SU-DHL-6 (cell line): ENCODE data around the gene TIMM44.

ENCODE experiments used
- H2AFZ ChIP-seq: fragments of 200-600 bp; sonication (generic); 2 replicates; pipeline ENCODE4 v1.6.1; 2014; ENCODE audit warnings: low read depth, mild to moderate bottlenecking, moderate library complexity, mixed read lengths, antibody characterized with exemption, low read length; ENCODE audit not compliant: severe bottlenecking
- H3F3A ChIP-seq: fragments of 200-600 bp; shearing (Covaris generic); 2 replicates; pipeline ENCODE4 v1.6.0; 2016; ENCODE audit warnings: antibody characterized with exemption, mild to moderate bottlenecking; ENCODE audit not compliant: insufficient read depth
- H3K27ac ChIP-seq: fragments of 200-600 bp; sonication (generic); 2 replicates; pipeline ENCODE4 v1.5.1; 2016; ENCODE audit warnings: low read depth, mild to moderate bottlenecking, low read length, moderate library complexity, mixed read lengths
- H3K27me3 ChIP-seq: fragments of 200-600 bp; sonication (generic), shearing (Covaris generic); 2 replicates; pipeline ENCODE4 v1.6.0; 2014; ENCODE audit warnings: mild to moderate bottlenecking, low read length
- H3K36me3 ChIP-seq: fragments of 200-600 bp; sonication (generic); 2 replicates; pipeline ENCODE4 v1.6.1; 2014; ENCODE audit warnings: mild to moderate bottlenecking, low read length, mixed read lengths
- H3K4me2 ChIP-seq: fragments of 300-600, 200-600 bp; shearing (Covaris generic), sonication (generic); 2 replicates; pipeline ENCODE4 v1.6.0; 2014; ENCODE audit warnings: low read length, low read depth, mild to moderate bottlenecking; ENCODE audit not compliant: poor library complexity, severe bottlenecking
- H3K4me3 ChIP-seq: fragments of 200-600 bp; sonication (generic); 2 replicates; pipeline ENCODE4 v1.5.1; 2014; ENCODE audit warnings: antibody characterized with exemption, low read length, mild to moderate bottlenecking, mixed read lengths; ENCODE audit not compliant: insufficient read depth, poor library complexity, severe bottlenecking
- H3K79me2 ChIP-seq: fragments of 200-600 bp; sonication (generic); 2 replicates; pipeline ENCODE4 v1.6.1; 2014; ENCODE audit warnings: mild to moderate bottlenecking, low read length, moderate library complexity; ENCODE audit not compliant: insufficient read depth
- H3K9ac ChIP-seq: fragments of 200-600 bp; sonication (generic); 2 replicates; pipeline ENCODE4 v1.7.0; 2014; ENCODE audit warnings: mild to moderate bottlenecking, low read length
- H3K9me2 ChIP-seq: fragments of 200-600 bp; sonication (generic); replicated peaks from 2 replicates; pipeline ENCODE4 v1.6.1; 2014; ENCODE audit warnings: low read length; ENCODE audit not compliant: insufficient read depth
- H3K9me3 ChIP-seq: fragments of 200-600 bp; sonication (generic); 2 replicates; pipeline ENCODE4 v1.6.1; 2014; ENCODE audit warnings: low read length, mixed read lengths; ENCODE audit not compliant: insufficient read depth
- H4K20me1 ChIP-seq: fragments of 200-600 bp; sonication (generic); 2 replicates; pipeline ENCODE4 v1.6.1; 2014; ENCODE audit warnings: low read depth, mild to moderate bottlenecking, antibody characterized with exemption, low read length, moderate library complexity, mixed read lengths
- EZH2phosphoT487 ChIP-seq: fragments of 200-600 bp; sonication (generic), shearing (Covaris generic); conservative IDR thresholded peaks from 2 replicates; pipeline ENCODE4 v1.6.1; 2018; ENCODE audit warnings: mild to moderate bottlenecking, antibody characterized with exemption, low read length, moderate library complexity, mixed read lengths
- TF ChIP-seq, protein P1 (sequence below): fragments of 200-600 bp; sonication (generic); IDR thresholded peaks from one replicate; pipeline ENCODE4 v1.5.1; 2017; ENCODE audit warnings: antibody characterized with exemption, mild to moderate bottlenecking, low read length, moderate library complexity; ENCODE audit not compliant: insufficient read depth, poor library complexity, severe bottlenecking

Gene TIMM44

GRCh38 chr19:7899751-7900378 is 43.6 kb downstream of the TIMM44 start:
- Histone ChIP-seq H3K36me3 (no peaks in the 10 kb centered on the region), H3K9me2 (no peaks in the 10 kb centered on the region), H3K9ac (no peak overlapping the region), H3K4me2 (no peak overlapping the region), H4K20me1 (no peaks in the 10 kb centered on the region), H3K27ac (no peak overlapping the region), H3F3A (no peaks in the 10 kb centered on the region), H3K79me2 (peaks cover 8% of the 10 kb centered on the region), H3K27me3 (no peaks in the 10 kb centered on the region), H2AFZ (no peak overlapping the region), H3K4me3 (no peak overlapping the region), H3K9me3 (no peaks in the 10 kb centered on the region)
- no peak for TF ChIP-seq EZH2phosphoT487
- TF ChIP-seq, protein P1, sequence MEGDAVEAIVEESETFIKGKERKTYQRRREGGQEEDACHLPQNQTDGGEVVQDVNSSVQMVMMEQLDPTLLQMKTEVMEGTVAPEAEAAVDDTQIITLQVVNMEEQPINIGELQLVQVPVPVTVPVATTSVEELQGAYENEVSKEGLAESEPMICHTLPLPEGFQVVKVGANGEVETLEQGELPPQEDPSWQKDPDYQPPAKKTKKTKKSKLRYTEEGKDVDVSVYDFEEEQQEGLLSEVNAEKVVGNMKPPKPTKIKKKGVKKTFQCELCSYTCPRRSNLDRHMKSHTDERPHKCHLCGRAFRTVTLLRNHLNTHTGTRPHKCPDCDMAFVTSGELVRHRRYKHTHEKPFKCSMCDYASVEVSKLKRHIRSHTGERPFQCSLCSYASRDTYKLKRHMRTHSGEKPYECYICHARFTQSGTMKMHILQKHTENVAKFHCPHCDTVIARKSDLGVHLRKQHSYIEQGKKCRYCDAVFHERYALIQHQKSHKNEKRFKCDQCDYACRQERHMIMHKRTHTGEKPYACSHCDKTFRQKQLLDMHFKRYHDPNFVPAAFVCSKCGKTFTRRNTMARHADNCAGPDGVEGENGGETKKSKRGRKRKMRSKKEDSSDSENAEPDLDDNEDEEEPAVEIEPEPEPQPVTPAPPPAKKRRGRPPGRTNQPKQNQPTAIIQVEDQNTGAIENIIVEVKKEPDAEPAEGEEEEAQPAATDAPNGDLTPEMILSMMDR: no peak

- Histone ChIP-seq H3K9me3 (no peaks in the 10 kb centered on the region), H3F3A (no peaks in the 10 kb centered on the region), H2AFZ (no peak overlapping the region), H3K27me3 (no peaks in the 10 kb centered on the region), H3K4me3 (no peak overlapping the region), H3K9ac (no peak overlapping the region), H3K4me2 (no peak overlapping the region), H3K36me3 (no peaks in the 10 kb centered on the region), H3K27ac (no peak overlapping the region), H3K79me2 (no peaks in the 10 kb centered on the region), H3K9me2 (no peaks in the 10 kb centered on the region), H4K20me1 (no peaks in the 10 kb centered on the region)
- no peak for TF ChIP-seq EZH2phosphoT487
- TF ChIP-seq, protein P1: no peak
Observed at GRCh38 chr19:7898967-7899366, 44.5 kb downstream of the TIMM44 start.

GRCh38 chr19:7897292-7897691 is 46.2 kb downstream of the TIMM44 start:
- Histone ChIP-seq H4K20me1 (no peaks in the 10 kb centered on the region), H3K27ac (no peak overlapping the region), H3K27me3 (no peaks in the 10 kb centered on the region), H3F3A (no peaks in the 10 kb centered on the region), H3K4me2 (no peak overlapping the region), H3K9me2 (no peaks in the 10 kb centered on the region), H2AFZ (no peak overlapping the region), H3K79me2 (no peaks in the 10 kb centered on the region), H3K36me3 (no peaks in the 10 kb centered on the region), H3K4me3 (no peak overlapping the region), H3K9me3 (no peaks in the 10 kb centered on the region), H3K9ac (no peak overlapping the region)
- no peak for TF ChIP-seq EZH2phosphoT487
- TF ChIP-seq, protein P1: no peak

- no peak overlapping the region for H3K9ac ChIP-seq
- no peaks in the 10 kb centered on the region for H3K27me3 ChIP-seq
- no peak overlapping the region for H3K27ac ChIP-seq
- H3K9me2 ChIP-seq: no peaks in the 10 kb centered on the region
- no peak overlapping the region for H3K4me3 ChIP-seq
- no peaks in the 10 kb centered on the region for H3F3A ChIP-seq
- no peak overlapping the region for H2AFZ ChIP-seq
- H3K4me2 ChIP-seq: no peak overlapping the region
- TF ChIP-seq EZH2phosphoT487: no peak
- TF ChIP-seq, protein P1: no peak
- H3K9me3 ChIP-seq: no peaks in the 10 kb centered on the region
- no peaks in the 10 kb centered on the region for H3K79me2 ChIP-seq
- no peaks in the 10 kb centered on the region for H3K36me3 ChIP-seq
- H4K20me1 ChIP-seq: no peaks in the 10 kb centered on the region
Observed at GRCh38 chr19:7895565-7895964, 47.9 kb downstream of the TIMM44 start.
